ENCODE results near the gene CCDC60. TPM values are rescaled to one million over a fixed set of nuclear protein-coding genes. Genes with fewer than 3 reads are reported as not detected.

The CCDC60 gene
- total RNA-seq: not detected in 2 replicates

GRCh38 chr12:119334430-119335170 is at the start of gene CCDC60:
Gene CCDC60 (plus strand): TSS chr12:119334729. CDS start chr12:119335177, 448 bp downstream.

Other genes starting within 250 kb of the CCDC60 start
- gene HSPB8, start 155.8 kb upstream of the CCDC60 start, total RNA-seq: 46.3 and 63.1 TPM in 2 replicates